ENCODE results near the gene NEUROD6. TPM values are rescaled to one million over a fixed set of nuclear protein-coding genes. Genes with fewer than 3 reads are reported as not detected.

Gene NEUROD6
- total RNA-seq, 1 donor from 2014 or later = not detected

GRCh38 chr7:31335161-31335856 lies 5.2 kb downstream of the NEUROD6 start:
- no peak for TF ChIP-seq CTCF (IDR thresholded peaks at IDR 0.05; ENCODE audit: unreplicated experiment)
- H3K9me3 Mint-ChIP-seq (ENCODE audit: low read depth) = no peaks in the 10 kb centered on the region
- DNase-seq (ENCODE audit: low spot score, unreplicated experiment) = no peak
- no peak overlapping the region for H3K4me3 Mint-ChIP-seq (ENCODE audit: low read depth)
- no peaks in the 10 kb centered on the region for H3K4me1 Mint-ChIP-seq (ENCODE audit: low read depth)
- no peaks in the 10 kb centered on the region for H3K36me3 Mint-ChIP-seq (ENCODE audit: insufficient read depth)
- H3K27ac Mint-ChIP-seq = no peak overlapping the region
- H3K27me3 Mint-ChIP-seq = peaks cover 67% of the 10 kb centered on the region

GRCh38 chr7:31333291-31333690 lies 7.2 kb downstream of the NEUROD6 start:
- peaks cover 53% of the 10 kb centered on the region for H3K27me3 Mint-ChIP-seq
- H3K36me3 Mint-ChIP-seq (ENCODE audit: insufficient read depth) = no peaks in the 10 kb centered on the region
- no peak overlapping the region for H3K4me3 Mint-ChIP-seq (ENCODE audit: low read depth)

GRCh38 chr7:31327071-31327470 lies 13.5 kb downstream of the NEUROD6 start:
- peaks cover 4% of the 10 kb centered on the region for H3K9me3 Mint-ChIP-seq (ENCODE audit: low read depth)
- H3K4me3 Mint-ChIP-seq (ENCODE audit: low read depth) = no peak overlapping the region
- H3K36me3 Mint-ChIP-seq (ENCODE audit: insufficient read depth) = no peaks in the 10 kb centered on the region
- no peak for DNase-seq (ENCODE audit: low spot score, unreplicated experiment)
- peaks cover 5% of the 10 kb centered on the region for H3K27me3 Mint-ChIP-seq
- no peak for TF ChIP-seq CTCF (IDR thresholded peaks at IDR 0.05; ENCODE audit: unreplicated experiment)
- no peaks in the 10 kb centered on the region for H3K4me1 Mint-ChIP-seq (ENCODE audit: low read depth)
- H3K27ac Mint-ChIP-seq = no peak overlapping the region

More at GRCh38 chr7:31333291-31333690, 7.2 kb downstream of the NEUROD6 start:
- Mint-ChIP-seq H3K9me3 (ENCODE audit: low read depth) (peaks cover 2% of the 10 kb centered on the region), H3K4me1 (ENCODE audit: low read depth) (no peaks in the 10 kb centered on the region), H3K27ac (no peak overlapping the region)
- no peak for TF ChIP-seq CTCF (IDR thresholded peaks at IDR 0.05; ENCODE audit: unreplicated experiment)
- DNase-seq (ENCODE audit: low spot score, unreplicated experiment) = no peak

GRCh38 chr7:31326416-31326815 lies 14.1 kb downstream of the NEUROD6 start:
- no peak for TF ChIP-seq CTCF (IDR thresholded peaks at IDR 0.05; ENCODE audit: unreplicated experiment)
- H3K27me3 Mint-ChIP-seq = peaks cover 3% of the 10 kb centered on the region
- H3K4me1 Mint-ChIP-seq (ENCODE audit: low read depth) = no peaks in the 10 kb centered on the region
- DNase-seq (ENCODE audit: low spot score, unreplicated experiment) = no peak
- no peak overlapping the region for H3K4me3 Mint-ChIP-seq (ENCODE audit: low read depth)
- no peak overlapping the region for H3K27ac Mint-ChIP-seq
- H3K9me3 Mint-ChIP-seq (ENCODE audit: low read depth) = peaks cover 4% of the 10 kb centered on the region
- H3K36me3 Mint-ChIP-seq (ENCODE audit: insufficient read depth) = no peaks in the 10 kb centered on the region

GRCh38 chr7:31323101-31323500 lies 17.4 kb downstream of the NEUROD6 start:
- no peak for TF ChIP-seq CTCF (IDR thresholded peaks at IDR 0.05; ENCODE audit: unreplicated experiment)
- Mint-ChIP-seq H3K36me3 (ENCODE audit: insufficient read depth) (no peaks in the 10 kb centered on the region), H3K27me3 (no peaks in the 10 kb centered on the region), H3K4me3 (ENCODE audit: low read depth) (no peak overlapping the region), H3K9me3 (ENCODE audit: low read depth) (no peaks in the 10 kb centered on the region), H3K4me1 (ENCODE audit: low read depth) (peaks cover 7% of the 10 kb centered on the region), H3K27ac (no peak overlapping the region)
- no peak for DNase-seq (ENCODE audit: low spot score, unreplicated experiment)

Measured in progenitor cell of endocrine pancreas (in vitro differentiated cells).